NCI-H82 treated with DMSO at 0.1 percent for 48 hours (cell line): ENCODE results near the gene TMEM145.
"Not testable (repeated sequence)": the region's sequence is repeated elsewhere in the genome, so short reads cannot be mapped to it uniquely, and the experiment has no call there.

Source experiments
- DNase-seq: peaks from one replicate; lab custom pipeline; 2025; ENCODE audit not compliant: unreplicated experiment; lab: John Stamatoyannopoulos, UW

TMEM145 gene

GRCh38 chr19:42313096-42313839 is at the start of gene TMEM145:
Gene TMEM145, plus strand, starts transcription at chr19:42313309. Its CDS starts 68 bp downstream, at chr19:42313377.
- DNase-seq: peak; percentile 45

- DNase-seq: not testable (repeated sequence)
These were observed 47.0 kb upstream of the TMEM145 start for GRCh38 chr19:42266105-42266504.

- not testable (repeated sequence) for DNase-seq
These were observed 46.0 kb upstream of the TMEM145 start for GRCh38 chr19:42266928-42267603.

- no peak for DNase-seq
These were observed 45.4 kb upstream of the TMEM145 start for GRCh38 chr19:42267644-42268141.

- peak; percentile 100 for DNase-seq
These were observed 44.9 kb upstream of the TMEM145 start for GRCh38 chr19:42268142-42268703.

GRCh38 chr19:42268704-42269477 is 44.2 kb upstream of the TMEM145 start, which contains the start of gene CIC:
Gene CIC, plus strand, starts transcription at chr19:42269252. Its CDS starts 2,532 bp downstream, at chr19:42271784.
- peak; percentile 100 for DNase-seq

GRCh38 chr19:42269478-42270345 is 43.4 kb upstream of the TMEM145 start:
- no peak for DNase-seq

GRCh38 chr19:42270346-42271044 is 42.6 kb upstream of the TMEM145 start:
- no peak for DNase-seq

GRCh38 chr19:42271045-42271419 is 42.1 kb upstream of the TMEM145 start:
- DNase-seq: no peak

GRCh38 chr19:42271861-42272534 is 41.1 kb upstream of the TMEM145 start:
- DNase-seq: no peak

- no peak for DNase-seq
These were observed 40.6 kb upstream of the TMEM145 start for GRCh38 chr19:42272535-42272897.

- DNase-seq: no peak
These were observed 40.1 kb upstream of the TMEM145 start for GRCh38 chr19:42272989-42273406.

- no peak for DNase-seq
These were observed 39.6 kb upstream of the TMEM145 start for GRCh38 chr19:42273407-42274064.

- no peak for DNase-seq
These were observed 38.9 kb upstream of the TMEM145 start for GRCh38 chr19:42274065-42274682.

GRCh38 chr19:42275103-42275502 is 38.0 kb upstream of the TMEM145 start:
- peak; percentile 13 for DNase-seq

GRCh38 chr19:42275517-42275916 is 37.6 kb upstream of the TMEM145 start:
- no peak for DNase-seq

GRCh38 chr19:42276284-42276683 is 36.8 kb upstream of the TMEM145 start:
- DNase-seq: no peak

GRCh38 chr19:42276821-42277220 is 36.3 kb upstream of the TMEM145 start:
- DNase-seq: no peak
